Measurements from ENCODE around the gene ULBP1.
"Not testable (repeated sequence)": the region's sequence is repeated elsewhere in the genome, so short reads cannot be mapped to it uniquely, and the experiment has no call there.

ULBP1 gene

GRCh38 chr6:150012846-150013784, 49.4 kb downstream of the ULBP1 start:
- not testable (repeated sequence) for H3K9ac ChIP-seq (ENCODE audit: low read length); H3K9me3 ChIP-seq (ENCODE audit: control insufficient read depth, low read length); H3K4me3 ChIP-seq (ENCODE audit: low read length); H3K4me1 ChIP-seq (ENCODE audit: control insufficient read depth, insufficient read depth, low read length); H3K36me3 ChIP-seq (ENCODE audit: control insufficient read depth, insufficient read depth, low read length, severe bottlenecking); DNase-seq (ENCODE audit: low read depth)
- H3K27me3 ChIP-seq (replicated peaks; ENCODE audit: control insufficient read depth, insufficient read depth, low read length): peaks cover 74% of the 10 kb centered on the region

DNA sequence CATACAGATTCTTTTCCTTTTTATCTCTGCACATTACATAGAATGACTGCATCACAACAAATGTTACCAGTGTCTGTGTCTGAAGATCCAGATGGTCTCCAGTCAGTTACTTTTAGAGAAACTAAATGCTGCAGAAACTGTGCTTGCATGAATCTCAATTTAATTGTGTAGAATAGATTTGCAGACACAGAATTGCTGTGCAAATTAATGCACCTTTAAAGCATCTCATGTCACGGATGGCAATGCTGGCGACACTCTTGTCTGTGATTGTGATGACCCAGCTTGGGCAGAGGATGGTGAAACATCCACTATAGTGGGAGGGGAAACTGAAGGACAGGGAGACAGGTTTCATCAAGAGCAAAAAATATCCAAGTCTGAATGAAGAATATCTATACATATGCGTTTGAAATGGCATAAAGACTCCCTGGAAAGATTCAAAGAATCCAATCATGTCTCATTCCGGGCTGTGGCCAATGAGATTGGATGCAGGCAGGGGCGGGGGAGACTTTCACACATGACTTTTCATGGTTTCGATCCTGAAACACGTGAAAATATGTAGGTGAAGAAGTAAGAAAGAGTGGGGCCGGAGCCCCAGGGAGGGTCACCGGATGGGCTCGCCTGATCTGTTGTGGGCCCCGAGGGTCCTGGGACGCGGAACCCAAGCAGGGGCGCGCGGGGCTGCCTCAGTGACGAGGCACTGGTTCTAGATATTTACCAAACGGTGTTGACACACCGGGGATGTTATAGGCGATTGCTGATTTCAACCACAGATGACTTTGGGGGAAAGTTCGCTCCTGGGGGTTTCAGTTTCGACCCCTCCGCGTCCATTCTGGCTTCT, 50.3 kb downstream of the ULBP1 start:
- peaks cover 74% of the 10 kb centered on the region for H3K27me3 ChIP-seq (replicated peaks; ENCODE audit: control insufficient read depth, insufficient read depth, low read length)
- not testable (repeated sequence) for H3K9ac ChIP-seq (ENCODE audit: low read length); H3K4me1 ChIP-seq (ENCODE audit: control insufficient read depth, insufficient read depth, low read length); H3K36me3 ChIP-seq (ENCODE audit: control insufficient read depth, insufficient read depth, low read length, severe bottlenecking); H3K4me3 ChIP-seq (ENCODE audit: low read length); H3K9me3 ChIP-seq (ENCODE audit: control insufficient read depth, low read length); DNase-seq (ENCODE audit: low read depth)

DNA sequence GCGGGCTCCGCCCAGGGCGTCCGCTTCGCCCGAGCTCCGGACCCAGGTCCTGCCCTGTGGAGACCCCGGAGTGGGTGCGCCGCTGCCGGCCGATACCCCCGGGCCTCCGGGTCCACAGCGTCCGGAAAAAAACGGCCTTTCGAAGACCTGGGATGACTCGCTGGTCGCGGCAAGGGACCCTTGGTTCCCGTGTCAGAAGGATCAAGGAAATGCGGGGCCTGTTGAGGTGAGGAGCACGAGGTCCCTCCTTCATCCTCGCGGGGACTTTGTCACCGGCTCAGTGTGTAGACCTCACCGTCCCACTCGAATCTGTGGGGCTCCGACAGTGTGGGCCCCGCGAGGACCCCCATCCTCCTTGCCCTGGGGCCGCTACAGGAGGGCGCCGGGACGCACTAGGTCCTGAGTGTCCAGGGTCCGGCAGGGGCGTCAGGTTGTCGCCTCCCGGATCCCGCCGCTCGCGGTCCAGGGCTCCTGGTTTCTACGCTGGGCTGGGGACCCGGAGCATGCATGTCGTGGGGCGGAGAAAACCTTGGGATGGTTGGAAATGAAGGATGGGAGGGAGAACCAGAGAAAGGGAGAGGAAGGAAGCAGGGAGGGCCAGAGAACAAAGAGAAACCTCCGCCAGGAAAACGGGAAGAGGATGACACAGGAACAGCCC, 51.0 kb downstream of the ULBP1 start:
- peaks cover 76% of the 10 kb centered on the region for H3K27me3 ChIP-seq (replicated peaks; ENCODE audit: control insufficient read depth, insufficient read depth, low read length)
- H3K9me3 ChIP-seq (ENCODE audit: control insufficient read depth, low read length); H3K36me3 ChIP-seq (ENCODE audit: control insufficient read depth, insufficient read depth, low read length, severe bottlenecking); H3K9ac ChIP-seq (ENCODE audit: low read length); H3K4me1 ChIP-seq (ENCODE audit: control insufficient read depth, insufficient read depth, low read length); H3K4me3 ChIP-seq (ENCODE audit: low read length); DNase-seq (ENCODE audit: low read depth): not testable (repeated sequence)

GRCh38 chr6:150015281-150016001, 51.7 kb downstream of the ULBP1 start:
- DNase-seq (ENCODE audit: low read depth); H3K4me3 ChIP-seq (ENCODE audit: low read length); H3K9me3 ChIP-seq (ENCODE audit: control insufficient read depth, low read length); H3K36me3 ChIP-seq (ENCODE audit: control insufficient read depth, insufficient read depth, low read length, severe bottlenecking); H3K9ac ChIP-seq (ENCODE audit: low read length); H3K4me1 ChIP-seq (ENCODE audit: control insufficient read depth, insufficient read depth, low read length): not testable (repeated sequence)
- peaks cover 69% of the 10 kb centered on the region for H3K27me3 ChIP-seq (replicated peaks; ENCODE audit: control insufficient read depth, insufficient read depth, low read length)

DNA sequence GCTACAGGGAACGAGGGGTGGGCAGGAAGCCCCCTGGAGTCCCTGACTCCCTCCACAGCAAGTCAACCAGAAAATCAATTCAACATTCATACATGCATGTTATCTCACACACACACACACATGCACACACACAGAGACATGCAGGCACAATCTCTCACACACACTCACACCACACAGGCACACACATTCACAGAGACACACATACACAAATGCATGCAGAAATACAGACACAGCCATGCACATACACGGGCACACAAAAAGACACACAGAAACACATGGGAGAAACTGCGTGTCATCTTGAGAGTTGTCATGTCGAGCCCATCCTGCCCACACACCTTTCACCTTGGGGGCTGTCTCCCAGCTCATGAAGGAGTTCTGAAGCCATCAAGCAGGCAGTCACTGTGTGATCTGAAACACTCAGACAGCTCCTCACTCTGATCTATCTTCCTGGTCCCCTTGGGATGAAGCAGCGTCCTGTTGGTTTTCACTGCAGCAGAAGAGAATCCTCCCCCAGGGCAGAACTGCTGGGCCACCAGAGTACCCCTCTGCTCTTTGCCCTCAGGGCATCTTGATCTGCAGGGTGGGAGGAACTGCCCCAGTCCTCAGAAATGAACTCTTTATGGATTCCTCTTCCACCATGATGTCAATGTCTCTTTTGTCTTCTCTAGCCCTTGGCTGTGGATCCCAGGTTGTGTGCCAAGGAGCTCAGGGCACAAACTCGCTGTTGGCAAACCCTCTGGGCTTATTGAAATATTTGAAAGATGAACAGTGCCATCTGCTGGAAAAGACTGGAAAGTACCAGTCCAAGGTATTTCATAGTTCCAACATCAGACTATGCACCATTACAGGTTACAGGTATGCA, 52.8 kb downstream of the ULBP1 start:
- peaks cover 63% of the 10 kb centered on the region for H3K27me3 ChIP-seq (replicated peaks; ENCODE audit: control insufficient read depth, insufficient read depth, low read length)
- H3K36me3 ChIP-seq (ENCODE audit: control insufficient read depth, insufficient read depth, low read length, severe bottlenecking): no peaks in the 10 kb centered on the region
- H3K9ac ChIP-seq (ENCODE audit: low read length): no peak overlapping the region
- H3K4me3 ChIP-seq (ENCODE audit: low read length): no peak overlapping the region
- DNase-seq (ENCODE audit: low read depth): peak; percentile 85
- H3K9me3 ChIP-seq (ENCODE audit: control insufficient read depth, low read length): no peaks in the 10 kb centered on the region
- no peaks in the 10 kb centered on the region for H3K4me1 ChIP-seq (ENCODE audit: control insufficient read depth, insufficient read depth, low read length)

DNA sequence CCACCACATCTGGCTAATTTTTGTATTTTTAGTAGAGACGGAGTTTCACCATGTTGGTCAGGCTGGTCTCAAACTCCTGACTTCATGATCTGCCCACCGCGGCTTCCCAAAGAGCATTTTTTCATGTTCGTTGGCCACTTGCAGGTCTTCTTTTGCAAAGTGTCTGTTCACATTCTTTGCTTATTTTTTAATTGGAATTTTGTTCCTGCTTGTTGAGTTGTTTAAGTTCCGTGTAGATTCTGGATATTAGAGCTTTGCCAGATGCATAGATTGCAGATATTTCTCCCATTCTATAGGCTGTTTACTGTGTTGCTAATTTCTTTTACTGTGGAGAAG, 53.4 kb downstream of the ULBP1 start:
- not testable (repeated sequence) for H3K36me3 ChIP-seq (ENCODE audit: control insufficient read depth, insufficient read depth, low read length, severe bottlenecking); H3K9me3 ChIP-seq (ENCODE audit: control insufficient read depth, low read length); H3K9ac ChIP-seq (ENCODE audit: low read length); H3K4me3 ChIP-seq (ENCODE audit: low read length); H3K4me1 ChIP-seq (ENCODE audit: control insufficient read depth, insufficient read depth, low read length); DNase-seq (ENCODE audit: low read depth)
- H3K27me3 ChIP-seq (replicated peaks; ENCODE audit: control insufficient read depth, insufficient read depth, low read length): peaks cover 57% of the 10 kb centered on the region

DNA sequence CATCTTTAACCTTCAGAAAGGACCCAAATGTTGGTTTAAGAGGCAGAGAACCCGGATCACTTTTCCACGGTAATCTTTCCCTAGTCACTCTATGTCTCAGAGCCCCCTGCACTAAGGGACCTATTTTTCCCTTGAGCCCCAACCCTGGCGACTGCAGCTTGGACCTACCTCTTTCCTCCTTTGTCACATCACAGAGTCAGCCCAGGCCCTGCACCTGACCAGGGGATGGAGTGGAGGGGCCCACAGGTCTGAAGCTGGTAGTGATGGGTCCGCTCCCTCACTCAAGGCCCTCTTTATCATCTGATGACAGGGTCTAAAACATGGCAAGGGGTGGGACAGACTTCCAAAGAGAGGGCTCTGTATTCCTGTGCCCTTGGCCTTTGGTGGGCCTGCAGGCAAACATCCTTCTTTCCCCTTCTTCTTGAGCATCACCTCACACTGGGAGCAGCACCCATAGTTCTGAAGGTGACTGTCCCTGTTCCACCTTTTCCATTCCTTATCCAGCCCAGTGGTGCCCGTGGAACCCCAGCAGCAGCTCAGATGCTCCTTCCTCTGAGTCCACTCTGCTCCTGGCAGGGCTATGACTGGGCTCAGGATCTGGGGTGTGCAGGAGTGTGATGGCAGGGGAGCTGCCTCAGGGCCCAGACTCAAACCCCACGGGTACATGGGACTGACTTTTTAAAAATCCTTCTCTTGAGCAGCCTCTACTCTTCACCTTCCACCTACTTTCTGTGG, 55.3 kb downstream of the ULBP1 start:
- Histone ChIP-seq H3K36me3 (ENCODE audit: control insufficient read depth, insufficient read depth, low read length, severe bottlenecking) (no peaks in the 10 kb centered on the region), H3K9me3 (ENCODE audit: control insufficient read depth, low read length) (no peaks in the 10 kb centered on the region), H3K4me3 (ENCODE audit: low read length) (no peak overlapping the region), H3K27me3 (replicated peaks; ENCODE audit: control insufficient read depth, insufficient read depth, low read length) (peaks cover 46% of the 10 kb centered on the region), H3K4me1 (ENCODE audit: control insufficient read depth, insufficient read depth, low read length) (no peaks in the 10 kb centered on the region), H3K9ac (ENCODE audit: low read length) (no peak overlapping the region)
- no peak for DNase-seq (ENCODE audit: low read depth)

DNA sequence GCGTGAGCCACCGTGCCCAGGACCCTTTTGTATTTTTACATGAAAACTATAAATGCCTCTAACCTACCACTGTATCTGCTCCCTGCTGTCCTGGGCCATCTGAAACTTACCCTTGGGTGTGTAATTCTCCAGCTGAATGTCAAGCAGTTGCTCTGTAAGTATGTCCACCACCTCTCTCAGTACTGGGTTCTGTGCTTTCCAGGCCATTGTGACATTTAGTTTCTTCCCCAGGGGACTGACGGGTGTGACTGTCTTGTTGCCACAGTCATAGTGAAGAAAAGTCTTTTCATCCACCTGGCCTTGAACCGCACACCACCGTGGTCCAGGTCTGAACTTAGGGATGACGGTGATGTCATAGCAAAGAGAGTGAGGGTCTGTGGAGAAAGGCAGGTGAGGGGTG, 58.1 kb downstream of the ULBP1 start:
- not testable (repeated sequence) for H3K9me3 ChIP-seq (ENCODE audit: control insufficient read depth, low read length); H3K4me3 ChIP-seq (ENCODE audit: low read length); H3K9ac ChIP-seq (ENCODE audit: low read length); H3K36me3 ChIP-seq (ENCODE audit: control insufficient read depth, insufficient read depth, low read length, severe bottlenecking); DNase-seq (ENCODE audit: low read depth)
- H3K27me3 ChIP-seq (replicated peaks; ENCODE audit: control insufficient read depth, insufficient read depth, low read length): peaks cover 45% of the 10 kb centered on the region
- peaks cover 11% of the 10 kb centered on the region for H3K4me1 ChIP-seq (ENCODE audit: control insufficient read depth, insufficient read depth, low read length)
